Activated CD8-positive, alpha-beta T cell treated with anti-CD3 and anti-CD28 coated beads, Interleukin-2, amount 10 ng/mL, durations not matched to agents 7 days and 5 days (primary cell): ENCODE results near the gene RBSN. TPM values are rescaled to one million over a fixed set of nuclear protein-coding genes. Genes with fewer than 3 reads are reported as not detected.

Experiments
- ATAC-seq: fragments of 150-1000 bp; cut with Tn5 transposase; one replicate; pipeline ENCODE4 v1.10.0; 2021; ENCODE audit warnings: moderate library complexity
- CTCF ChIA-PET: fragments of 350-600 bp; sonication (Branson Sonifier 250); formaldehyde crosslinking; loops from one replicate; lab custom pipeline; 2021; ENCODE audit warnings: antibody characterized with exemption; lab: Charles Lee
- POLR2A ChIA-PET: fragments of 350-600 bp; sonication (Branson Sonifier 250); formaldehyde crosslinking; loops from one replicate; lab custom pipeline; 2021; ENCODE audit warnings: antibody characterized with exemption; lab: Charles Lee
- DNase-seq: peaks from one replicate; pipeline ENCODE4 v3.0.0-alpha.2; 2020
- H3K27ac Mint-ChIP-seq: one replicate; pipeline ENCODE4 v1.8.0; 2021; ENCODE audit warnings: mild to moderate bottlenecking, mixed read lengths
- H3K27me3 Mint-ChIP-seq: one replicate; pipeline ENCODE4 v1.8.0; 2021; ENCODE audit warnings: low read depth, mixed read lengths
- H3K36me3 Mint-ChIP-seq: one replicate; pipeline ENCODE4 v1.8.0; 2021; ENCODE audit warnings: low read depth, mixed read lengths
- H3K4me1 Mint-ChIP-seq: one replicate; pipeline ENCODE4 v1.8.0; 2021; ENCODE audit warnings: low read depth, mixed read lengths
- H3K4me3 Mint-ChIP-seq: one replicate; pipeline ENCODE4 v1.8.0; 2021; ENCODE audit warnings: mild to moderate bottlenecking, mixed read lengths
- H3K9me3 Mint-ChIP-seq: one replicate; pipeline ENCODE4 v1.8.0; 2022; ENCODE audit warnings: mixed read lengths; ENCODE audit not compliant: insufficient read depth
- total RNA-seq, 2 experiments: library from RNA; stranded (reverse); gene quantifications; one replicate each; pipeline ENCODE4 v1.2.3, GENCODE V29; 2021

RBSN gene
- total RNA-seq, 2 experiments from 2014 or later: 16.4 to 17.8 TPM

DNA sequence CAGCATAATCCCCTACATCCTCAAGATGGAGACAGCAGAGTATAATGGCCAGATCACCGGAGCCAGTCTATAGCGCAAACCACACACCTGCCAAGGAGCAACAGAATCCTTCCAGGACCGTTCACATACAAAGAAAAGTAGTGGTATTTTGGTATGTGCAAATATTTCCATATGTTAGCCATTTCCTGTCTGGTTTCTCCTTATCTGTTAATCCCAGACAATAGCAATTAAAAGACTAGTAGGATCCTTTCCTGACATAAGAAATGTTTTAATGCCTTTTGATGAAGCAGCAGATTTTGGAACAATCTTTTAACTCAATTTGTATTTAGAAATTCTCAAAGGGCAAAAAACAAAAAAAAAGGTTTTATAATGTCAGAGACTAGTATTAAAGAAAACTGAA, 56.0 kb downstream of the RBSN start:
- H3K27me3 Mint-ChIP-seq: no peaks in the 10 kb centered on the region
- no peaks in the 10 kb centered on the region for H3K9me3 Mint-ChIP-seq
- CTCF ChIA-PET: interaction anchor here (1.7 to 2.4 kb wide), 2 partner anchors 9 to 66 kb away, joined by 3 to 7 read pairs; no protein-coding TSS in a partner anchor
- H3K4me1 Mint-ChIP-seq: peaks cover 6% of the 10 kb centered on the region
- no peak overlapping the region for H3K4me3 Mint-ChIP-seq
- H3K27ac Mint-ChIP-seq: no peak overlapping the region
- DNase-seq (no peak), ATAC-seq (no peak)
- POLR2A ChIA-PET: no interaction called here
- H3K36me3 Mint-ChIP-seq: peaks cover 75% of the 10 kb centered on the region

DNA sequence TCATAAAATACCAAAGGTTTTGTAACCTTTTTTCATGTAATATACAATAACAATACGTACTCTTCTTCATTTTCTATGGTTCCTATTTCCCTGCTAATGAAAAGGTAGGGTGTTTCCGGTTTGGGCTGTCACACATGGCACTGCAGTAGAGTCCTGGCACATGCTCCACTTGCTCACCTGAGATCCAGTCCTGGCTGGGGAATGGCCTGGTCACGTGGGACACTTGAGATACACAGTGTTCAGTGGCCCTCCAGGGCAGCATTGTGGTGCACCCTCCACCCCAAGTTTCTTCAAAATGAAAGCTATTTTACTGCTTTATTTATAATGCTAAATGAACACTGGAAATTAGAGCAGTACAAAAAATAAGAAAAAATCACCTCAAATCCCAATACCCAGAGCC, 57.0 kb downstream of the RBSN start:
- peaks cover 6% of the 10 kb centered on the region for H3K4me1 Mint-ChIP-seq
- CTCF ChIA-PET: interaction anchor here (2.4 kb wide), 1 partner anchor 10 kb away, joined by 7 read pairs; no protein-coding TSS in a partner anchor
- peaks cover 79% of the 10 kb centered on the region for H3K36me3 Mint-ChIP-seq
- POLR2A ChIA-PET: no interaction called here
- H3K27ac Mint-ChIP-seq: no peak overlapping the region
- no peak for ATAC-seq
- H3K4me3 Mint-ChIP-seq: no peak overlapping the region
- H3K9me3 Mint-ChIP-seq: no peaks in the 10 kb centered on the region
- DNase-seq: no peak
- H3K27me3 Mint-ChIP-seq: no peaks in the 10 kb centered on the region

DNA sequence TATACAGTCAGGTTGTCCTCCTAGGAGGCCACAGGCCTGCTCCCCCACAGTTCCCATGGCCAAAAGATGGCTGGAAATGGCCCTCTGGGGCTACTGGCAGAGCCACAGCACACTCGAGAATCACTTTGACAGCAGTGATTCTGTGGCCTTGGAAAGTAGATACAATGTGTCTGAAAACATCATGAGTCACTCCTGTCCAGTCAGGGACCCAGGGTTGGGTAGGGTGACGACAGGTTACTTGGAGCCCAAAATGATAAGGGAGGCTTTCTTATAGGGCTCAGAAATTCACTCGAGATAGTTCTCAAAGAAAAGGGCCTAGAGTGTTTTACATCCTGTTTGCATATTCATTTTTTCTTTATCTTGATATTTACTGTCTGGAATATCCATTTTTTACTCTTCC, 58.1 kb downstream of the RBSN start:
- DNase-seq (no peak), ATAC-seq (no peak)
- ChIA-PET CTCF (interaction anchor here (2.4 kb wide), 1 partner anchor 11 kb away, joined by 7 read pairs; no protein-coding TSS in a partner anchor), POLR2A (no interaction called here)
- peaks cover 73% of the 10 kb centered on the region for H3K36me3 Mint-ChIP-seq
- peaks cover 6% of the 10 kb centered on the region for H3K4me1 Mint-ChIP-seq
- no peaks in the 10 kb centered on the region for H3K27me3 Mint-ChIP-seq
- H3K4me3 Mint-ChIP-seq: no peak overlapping the region
- H3K27ac Mint-ChIP-seq: no peak overlapping the region
- H3K9me3 Mint-ChIP-seq: no peaks in the 10 kb centered on the region

DNA sequence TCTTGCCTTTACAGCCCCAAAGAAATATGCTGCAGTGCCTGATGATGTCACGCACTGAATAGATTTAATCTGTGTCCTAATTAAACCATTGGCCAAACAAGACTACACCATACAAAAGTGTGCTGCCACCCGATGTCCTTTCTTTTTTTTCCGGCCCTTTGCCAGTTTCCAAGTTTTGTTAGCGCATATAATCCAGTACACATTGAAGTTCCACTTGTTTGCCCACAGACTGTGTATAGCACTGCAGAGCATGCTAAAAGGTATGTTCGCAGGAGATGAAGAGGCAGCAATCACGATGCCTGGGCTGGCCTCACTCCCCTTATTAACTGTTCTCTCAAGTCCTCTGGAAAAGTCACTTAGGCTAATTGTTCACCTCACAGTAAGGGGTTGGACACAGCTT, 60.6 kb downstream of the RBSN start:
- ChIA-PET CTCF (interaction anchor here (0.9 to 1.2 kb wide), 2 partner anchors 13 to 27 kb away, joined by 3 to 5 read pairs; partner anchors contain the start of gene MRPS25), POLR2A (no interaction called here)
- Mint-ChIP-seq H3K27ac (peak overlapping the region; percentile 27), H3K36me3 (peaks cover 64% of the 10 kb centered on the region), H3K27me3 (no peaks in the 10 kb centered on the region), H3K4me1 (no peaks in the 10 kb centered on the region), H3K4me3 (no peak overlapping the region), H3K9me3 (no peaks in the 10 kb centered on the region)
- DNase-seq (no peak), ATAC-seq (no peak)

DNA sequence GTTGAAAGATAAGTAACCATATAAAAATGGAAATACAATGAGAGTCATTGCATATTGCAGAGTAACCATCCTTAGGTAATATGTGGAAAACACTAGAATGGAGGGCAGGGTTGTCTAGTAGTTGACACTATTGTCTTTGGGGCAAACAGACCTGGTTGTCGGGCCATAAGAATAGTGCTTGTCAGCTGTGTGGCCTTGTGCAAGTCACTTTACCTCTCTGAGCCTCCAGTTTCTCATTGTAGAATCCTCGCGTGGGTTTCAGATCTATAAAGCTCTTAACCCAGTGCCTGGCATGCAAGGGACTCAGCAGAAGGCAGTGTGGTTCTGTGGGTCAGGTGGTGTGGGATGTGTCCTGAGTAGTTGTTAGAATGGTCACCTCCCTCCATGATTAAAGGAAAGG, 65.8 kb downstream of the RBSN start:
- Mint-ChIP-seq H3K9me3 (no peaks in the 10 kb centered on the region), H3K27ac (no peak overlapping the region), H3K4me1 (no peaks in the 10 kb centered on the region), H3K27me3 (no peaks in the 10 kb centered on the region), H3K4me3 (no peak overlapping the region), H3K36me3 (peaks cover 58% of the 10 kb centered on the region)
- ATAC-seq (no peak), DNase-seq (no peak)
- ChIA-PET CTCF (no interaction called here), POLR2A (no interaction called here)

DNA sequence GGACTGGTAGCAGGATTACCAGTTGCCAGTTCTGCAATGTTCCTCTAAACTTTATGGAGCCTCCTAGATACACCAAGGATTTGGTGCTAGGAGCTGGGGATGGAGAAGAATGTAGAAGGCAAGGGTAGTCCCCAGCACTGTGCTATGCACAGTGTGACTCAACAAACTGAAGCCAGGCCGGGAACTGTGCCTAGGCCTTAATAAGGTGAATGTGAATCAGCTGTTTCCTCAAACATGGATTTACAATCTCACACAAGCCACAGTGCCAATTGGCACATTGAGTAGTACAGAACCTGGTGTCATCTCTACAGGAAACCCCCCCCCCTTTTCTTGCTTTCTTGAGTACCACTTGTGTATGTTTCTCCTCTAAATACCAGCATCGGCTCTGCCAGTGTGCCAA, 66.3 kb downstream of the RBSN start:
- Mint-ChIP-seq H3K27ac (no peak overlapping the region), H3K9me3 (no peaks in the 10 kb centered on the region), H3K36me3 (peaks cover 55% of the 10 kb centered on the region), H3K27me3 (no peaks in the 10 kb centered on the region), H3K4me1 (no peaks in the 10 kb centered on the region), H3K4me3 (no peak overlapping the region)
- ChIA-PET CTCF (no interaction called here), POLR2A (no interaction called here)
- no peak for ATAC-seq
- DNase-seq: no peak

DNA sequence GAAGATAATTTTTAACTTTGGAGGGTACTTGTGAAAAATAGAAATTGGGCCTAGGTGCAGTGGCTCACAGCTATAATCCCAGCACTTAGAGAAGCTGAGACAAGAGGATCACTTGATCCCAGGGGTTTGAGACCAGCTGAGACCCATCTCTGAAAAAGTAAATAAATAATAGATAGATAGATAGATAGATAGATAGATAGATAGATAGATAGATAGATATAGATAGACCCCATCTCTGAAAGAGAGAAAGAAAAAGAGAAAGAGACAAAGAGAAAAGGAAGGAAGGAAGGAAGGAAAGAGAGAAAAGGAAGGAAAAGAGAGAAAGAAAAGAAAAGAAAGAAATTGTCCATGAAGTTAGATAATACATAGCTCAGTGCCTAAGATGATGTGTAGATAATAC, 69.3 kb downstream of the RBSN start:
- POLR2A ChIA-PET: no interaction called here
- no peak for DNase-seq
- Mint-ChIP-seq H3K9me3 (no peaks in the 10 kb centered on the region), H3K4me3 (no peak overlapping the region), H3K27me3 (no peaks in the 10 kb centered on the region), H3K27ac (no peak overlapping the region), H3K4me1 (no peaks in the 10 kb centered on the region), H3K36me3 (peaks cover 55% of the 10 kb centered on the region)
- CTCF ChIA-PET: interaction anchor here (0.9 to 1.7 kb wide), 2 partner anchors 9 to 22 kb away, joined by 3 to 4 read pairs; no protein-coding TSS in a partner anchor
- no peak for ATAC-seq

DNA sequence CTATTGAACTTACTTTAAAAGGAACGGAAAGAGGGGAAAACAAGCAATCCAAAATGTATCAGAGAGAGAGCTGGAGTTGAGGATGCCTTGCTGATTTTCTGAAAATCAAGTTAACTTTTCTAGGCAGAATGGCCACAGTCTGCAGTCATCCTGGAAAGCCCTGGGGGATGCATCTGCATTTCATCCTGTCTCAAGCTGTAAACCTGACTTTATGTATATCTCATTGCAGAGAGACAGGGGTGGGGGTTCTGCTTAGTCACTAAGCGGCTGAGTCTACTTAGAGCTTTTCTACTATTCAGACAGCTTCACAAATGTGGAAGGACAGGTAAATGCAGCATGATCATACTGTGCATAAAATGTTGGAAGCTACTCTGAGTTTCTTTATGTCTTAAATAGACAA, 75.2 kb downstream of the RBSN start:
- Mint-ChIP-seq H3K27ac (no peak overlapping the region), H3K4me3 (no peak overlapping the region), H3K9me3 (no peaks in the 10 kb centered on the region), H3K36me3 (peaks cover 54% of the 10 kb centered on the region), H3K4me1 (peaks cover 8% of the 10 kb centered on the region), H3K27me3 (no peaks in the 10 kb centered on the region)
- ATAC-seq (no peak), DNase-seq (no peak)
- POLR2A ChIA-PET: interaction anchor here (0.5 kb wide), 1 partner anchor 21 kb away, joined by 4 read pairs; no protein-coding TSS in a partner anchor
- CTCF ChIA-PET: interaction anchor here (1.1 to 1.5 kb wide), 2 partner anchors 28 to 44 kb away, joined by 3 read pairs; no protein-coding TSS in a partner anchor

DNA sequence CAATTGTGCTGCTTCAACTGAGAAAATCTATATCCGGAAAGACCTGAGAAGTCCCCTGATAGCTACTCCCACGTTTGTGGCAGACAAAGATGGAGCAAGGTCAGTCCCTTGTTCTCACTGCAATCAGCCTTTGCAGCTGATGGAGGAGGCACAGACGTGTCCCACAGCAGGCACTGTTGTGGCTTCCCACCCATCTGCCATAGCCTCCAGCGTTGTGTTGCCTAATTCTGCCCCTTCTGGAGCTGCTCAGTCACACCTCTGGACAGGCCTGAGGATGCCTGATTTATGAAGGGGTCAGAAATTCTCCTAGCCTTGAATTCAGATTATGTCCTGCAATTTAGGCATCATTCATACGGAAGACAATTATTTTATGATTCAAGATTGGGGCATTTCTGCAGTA, 75.7 kb downstream of the RBSN start:
- ATAC-seq: no peak
- Mint-ChIP-seq H3K27me3 (no peaks in the 10 kb centered on the region), H3K27ac (no peak overlapping the region), H3K4me1 (peaks cover 8% of the 10 kb centered on the region), H3K4me3 (no peak overlapping the region), H3K9me3 (no peaks in the 10 kb centered on the region), H3K36me3 (peaks cover 51% of the 10 kb centered on the region)
- POLR2A ChIA-PET: no interaction called here
- DNase-seq: no peak
- CTCF ChIA-PET: interaction anchor here (1.1 to 1.5 kb wide), 2 partner anchors 28 to 45 kb away, joined by 3 read pairs; no protein-coding TSS in a partner anchor

Other genes starting within 250 kb of the RBSN start
- gene NR2C2, start 151.6 kb downstream of the RBSN start, total RNA-seq: 10 to 100 TPM; 57.4 to 59.6 TPM
- gene MRPS25, start 33.8 kb downstream of the RBSN start, total RNA-seq: 10 to 100 TPM; 58.5 to 64.6 TPM
- 10 to 100 TPM; 28.3 to 29.5 TPM for gene CAPN7, start 107.1 kb upstream of the RBSN start, total RNA-seq
- gene SH3BP5, start 233.4 kb upstream of the RBSN start, total RNA-seq: 10 to 100 TPM; 12.6 to 15.0 TPM